Placental epithelial cell (primary cell): ENCODE data around the gene AUH. TPM values are rescaled to one million over a fixed set of nuclear protein-coding genes. Genes with fewer than 3 reads are reported as not detected.

Source experiments
- total RNA-seq: library from RNA; depleted of rRNA; stranded (reverse); fragments of >200 nt; gene quantifications from 2 replicates; pipeline ENCODE4 v1.2.3, GENCODE V29; 2012

AUH gene, protein sequence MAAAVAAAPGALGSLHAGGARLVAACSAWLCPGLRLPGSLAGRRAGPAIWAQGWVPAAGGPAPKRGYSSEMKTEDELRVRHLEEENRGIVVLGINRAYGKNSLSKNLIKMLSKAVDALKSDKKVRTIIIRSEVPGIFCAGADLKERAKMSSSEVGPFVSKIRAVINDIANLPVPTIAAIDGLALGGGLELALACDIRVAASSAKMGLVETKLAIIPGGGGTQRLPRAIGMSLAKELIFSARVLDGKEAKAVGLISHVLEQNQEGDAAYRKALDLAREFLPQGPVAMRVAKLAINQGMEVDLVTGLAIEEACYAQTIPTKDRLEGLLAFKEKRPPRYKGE
- total RNA-seq: 16.1 and 25.1 TPM in 2 replicates

GRCh38 chr9:91361291-91362050 lies at the start of gene AUH:
TSS of gene AUH (minus strand) at chr9:91361918. CDS start at chr9:91361889, 29 bp downstream.

Other genes with a start within 250 kb of the AUH start
- 40.4 and 54.8 TPM in 2 replicates for gene NFIL3, start 61.9 kb upstream of the AUH start, total RNA-seq